Measurements from ENCODE around the gene TRAF7. TPM values are rescaled to one million over a fixed set of nuclear protein-coding genes. Genes with fewer than 3 reads are reported as not detected.
"Not testable (repeated sequence)": the region's sequence is repeated elsewhere in the genome, so short reads cannot be mapped to it uniquely, and the experiment has no call there.

TRAF7 gene
- total and polyA plus RNA-seq, 3 experiments from 2014 or later = 7.3 to 106 (median 102) TPM

DNA sequence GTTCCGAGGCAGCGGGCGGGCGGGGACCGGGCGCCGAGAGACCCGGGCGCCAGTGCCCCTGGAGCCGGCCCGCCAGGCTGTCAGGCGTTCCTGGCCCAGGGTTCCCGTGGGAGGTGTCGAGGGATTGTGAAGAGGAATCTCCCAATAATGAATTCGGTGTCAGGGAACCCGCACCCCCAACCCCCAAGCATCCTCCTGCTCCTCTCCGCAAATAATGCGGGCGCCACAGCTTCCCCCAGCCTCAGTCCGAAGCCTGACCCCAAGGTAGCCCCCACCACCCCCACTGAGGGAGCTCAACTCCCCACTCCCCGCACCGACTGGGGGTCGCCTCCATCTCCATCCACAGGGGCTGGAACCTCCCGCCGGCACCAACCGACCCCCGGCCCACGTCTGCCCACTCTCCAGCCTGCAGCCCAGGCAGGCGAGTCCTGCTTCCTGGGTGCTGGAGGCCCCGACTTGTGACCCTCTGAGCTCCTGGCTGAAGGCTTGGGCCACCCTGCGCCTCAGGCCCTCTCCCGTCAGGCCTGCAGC lies 41.5 kb downstream of the TRAF7 start:
- Mint-ChIP-seq H3K4me1 (peaks cover 0 to 13% (median 4%) of the 10 kb centered on the region in 3 donors), H3K36me3 (no peaks in the 10 kb centered on the region), H3K9me3 (no peaks in the 10 kb centered on the region), H3K4me3 (peak overlapping the region in 6 of 7 donors; percentile 34 to 65 (median 56)), H3K27me3 (peaks cover 30 to 33% of the 10 kb centered on the region in 2 donors), H3K27ac (peak overlapping the region in 1 of 8 donors; percentile 17)
- peaks cover 33% of the 10 kb centered on the region for H3K27me3 ChIP-seq (ENCODE audit: insufficient read depth, low read length, poor library complexity, severe bottlenecking)
- H3K9me3 ChIP-seq (ENCODE audit: low read length) = no peaks in the 10 kb centered on the region
- no peaks in the 10 kb centered on the region for H3K36me3 ChIP-seq (ENCODE audit: insufficient read depth, low read length)
- CTCF ChIA-PET = no interaction called here
- no peak overlapping the region for H3K27ac ChIP-seq (ENCODE audit: low read depth, low read length)
- POLR2A ChIA-PET = no interaction called here
- no peak overlapping the region for H3K4me3 ChIP-seq (ENCODE audit: low read length)
- DNase-seq = no peak
- peaks cover 9% of the 10 kb centered on the region for H3K4me1 ChIP-seq (ENCODE audit: insufficient read depth, low read length)

DNA sequence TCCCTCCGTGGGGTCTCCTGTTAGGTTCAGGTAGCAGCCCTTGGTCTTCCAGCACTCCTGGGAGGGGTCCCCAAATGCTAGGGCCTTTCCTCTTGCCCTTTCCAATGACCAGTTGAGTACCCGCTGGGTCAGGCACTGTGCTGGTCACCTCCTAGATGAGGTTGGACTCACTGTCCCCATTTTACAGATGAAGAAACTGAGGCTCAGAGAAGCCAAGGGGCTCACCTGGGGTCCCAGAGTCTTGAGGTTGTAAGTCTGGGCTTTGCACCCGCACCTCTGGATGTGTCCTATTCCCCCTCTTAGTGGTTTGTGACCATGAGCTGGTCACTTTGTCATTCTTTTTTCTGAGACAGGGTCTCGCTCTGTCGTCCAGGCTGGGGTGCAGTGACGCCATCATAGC lies 42.2 kb downstream of the TRAF7 start:
- Mint-ChIP-seq H3K9me3 (no peaks in the 10 kb centered on the region), H3K4me1 (peaks cover 0 to 13% (median 4%) of the 10 kb centered on the region in 3 donors), H3K27me3 (peaks cover 30 to 33% of the 10 kb centered on the region in 2 donors), H3K4me3 (peak overlapping the region; percentile 33 to 65 (median 47)), H3K36me3 (no peaks in the 10 kb centered on the region), H3K27ac (peak overlapping the region in 1 of 8 donors; percentile 23)
- peaks cover 33% of the 10 kb centered on the region for H3K27me3 ChIP-seq (ENCODE audit: insufficient read depth, low read length, poor library complexity, severe bottlenecking)
- no peaks in the 10 kb centered on the region for H3K36me3 ChIP-seq (ENCODE audit: insufficient read depth, low read length)
- H3K27ac ChIP-seq (ENCODE audit: low read depth, low read length) = no peak overlapping the region
- H3K4me3 ChIP-seq (ENCODE audit: low read length) = no peak overlapping the region
- ChIA-PET CTCF (no interaction called here), POLR2A (no interaction called here)
- no peak for DNase-seq
- peaks cover 9% of the 10 kb centered on the region for H3K4me1 ChIP-seq (ENCODE audit: insufficient read depth, low read length)
- H3K9me3 ChIP-seq (ENCODE audit: low read length) = no peaks in the 10 kb centered on the region

DNA sequence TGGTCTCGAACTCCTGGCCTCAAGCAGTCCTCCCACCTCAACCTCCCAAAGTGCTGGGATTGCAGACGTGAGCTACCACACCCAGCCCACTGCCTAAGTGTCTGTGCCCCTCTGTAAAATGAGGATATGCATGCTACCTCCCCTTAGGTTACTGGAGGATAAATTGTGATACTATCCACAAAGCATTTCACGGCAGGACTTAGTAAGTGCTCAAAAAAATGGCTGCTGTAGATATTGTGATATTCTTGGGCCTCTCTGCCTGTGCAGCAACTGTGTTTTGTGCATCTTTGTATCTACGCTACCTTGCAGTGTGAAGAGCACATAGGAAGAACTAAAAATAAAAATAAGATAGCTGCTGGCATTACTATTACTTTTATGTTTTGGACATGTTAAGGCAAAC lies 42.7 kb downstream of the TRAF7 start:
- peaks cover 9% of the 10 kb centered on the region for H3K4me1 ChIP-seq (ENCODE audit: insufficient read depth, low read length)
- no peak for DNase-seq
- Mint-ChIP-seq H3K4me1 (peaks cover 0 to 13% (median 4%) of the 10 kb centered on the region in 3 donors), H3K36me3 (no peaks in the 10 kb centered on the region), H3K4me3 (peak overlapping the region in 5 of 7 donors; percentile 33 to 65 (median 34)), H3K27me3 (peaks cover 30 to 33% of the 10 kb centered on the region in 2 donors), H3K9me3 (no peaks in the 10 kb centered on the region), H3K27ac (peak overlapping the region in 1 of 8 donors; percentile 23)
- ChIA-PET CTCF (interaction anchor here (1.5 kb wide), 1 partner anchor 53 kb away, joined by 3 read pairs; the partner anchor contains the start of gene ECI1), POLR2A (no interaction called here)
- no peak overlapping the region for H3K4me3 ChIP-seq (ENCODE audit: low read length)
- peaks cover 33% of the 10 kb centered on the region for H3K27me3 ChIP-seq (ENCODE audit: insufficient read depth, low read length, poor library complexity, severe bottlenecking)
- no peaks in the 10 kb centered on the region for H3K36me3 ChIP-seq (ENCODE audit: insufficient read depth, low read length)
- no peak overlapping the region for H3K27ac ChIP-seq (ENCODE audit: low read depth, low read length)
- no peaks in the 10 kb centered on the region for H3K9me3 ChIP-seq (ENCODE audit: low read length)

GRCh38 chr16:2199095-2199494 lies 43.5 kb downstream of the TRAF7 start:
- Histone ChIP-seq H3K27ac (ENCODE audit: low read depth, low read length) (no peak overlapping the region), H3K27me3 (ENCODE audit: insufficient read depth, low read length, poor library complexity, severe bottlenecking) (peaks cover 33% of the 10 kb centered on the region), H3K4me1 (ENCODE audit: insufficient read depth, low read length) (peaks cover 9% of the 10 kb centered on the region), H3K4me3 (ENCODE audit: low read length) (no peak overlapping the region), H3K9me3 (ENCODE audit: low read length) (no peaks in the 10 kb centered on the region), H3K36me3 (ENCODE audit: insufficient read depth, low read length) (no peaks in the 10 kb centered on the region)
- no peaks in the 10 kb centered on the region for H3K9me3 Mint-ChIP-seq
- H3K4me3 Mint-ChIP-seq = no peak overlapping the region
- ChIA-PET CTCF (interaction anchor here (0.6 to 1.5 kb wide), 2 partner anchors 53 to 1387 kb away, joined by 3 read pairs; partner anchors contain the start of gene ECI1), POLR2A (interaction anchor here (1.5 kb wide), 1 partner anchor 16 kb away, joined by 3 read pairs; the partner anchor contains the start of gene PGP)
- DNase-seq = no peak
- peaks cover 29 to 30% of the 10 kb centered on the region in 2 donors for H3K27me3 Mint-ChIP-seq
- H3K27ac Mint-ChIP-seq = no peak overlapping the region
- peaks cover 0 to 16% (median 6%) of the 10 kb centered on the region in 3 donors for H3K4me1 Mint-ChIP-seq
- H3K36me3 Mint-ChIP-seq = no peaks in the 10 kb centered on the region

DNA sequence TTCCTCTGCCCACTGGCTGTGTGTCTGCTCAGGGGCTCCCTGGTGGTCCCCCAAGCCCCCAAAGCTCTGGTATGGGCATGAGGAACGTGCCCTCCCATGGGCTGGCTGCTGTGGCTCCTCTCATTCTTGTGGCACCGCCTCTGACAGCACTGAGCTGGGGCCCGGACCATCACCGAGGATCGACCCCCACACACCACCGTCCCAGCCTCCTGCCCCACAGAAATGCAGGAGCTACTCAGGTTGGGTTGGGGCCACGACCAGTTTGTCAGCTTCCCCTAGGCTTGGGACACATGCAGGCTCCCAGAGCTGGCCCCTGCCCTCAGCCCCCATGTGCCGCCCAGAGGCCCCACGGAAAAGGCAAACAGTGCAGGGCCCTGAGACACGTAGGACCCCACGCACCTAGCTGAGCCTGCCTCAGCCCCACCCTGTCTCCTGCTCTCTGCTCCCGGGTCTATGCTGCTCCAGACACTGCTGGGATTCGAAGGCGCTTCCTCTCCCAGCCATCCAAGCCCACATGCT lies 44.1 kb downstream of the TRAF7 start:
- no peaks in the 10 kb centered on the region for H3K9me3 ChIP-seq (ENCODE audit: low read length)
- CTCF ChIA-PET = interaction anchor here (0.6 to 1.5 kb wide), 2 partner anchors 52 to 1387 kb away, joined by 3 read pairs; partner anchors contain the start of gene ECI1
- peaks cover 13% of the 10 kb centered on the region for H3K4me1 ChIP-seq (ENCODE audit: insufficient read depth, low read length)
- no peaks in the 10 kb centered on the region for H3K9me3 Mint-ChIP-seq
- H3K27ac Mint-ChIP-seq = no peak overlapping the region
- no peak overlapping the region for H3K4me3 ChIP-seq (ENCODE audit: low read length)
- H3K27me3 Mint-ChIP-seq = peaks cover 25 to 29% of the 10 kb centered on the region in 2 donors
- peaks cover 30% of the 10 kb centered on the region for H3K27me3 ChIP-seq (ENCODE audit: insufficient read depth, low read length, poor library complexity, severe bottlenecking)
- H3K36me3 ChIP-seq (ENCODE audit: insufficient read depth, low read length) = no peaks in the 10 kb centered on the region
- no peak overlapping the region for H3K4me3 Mint-ChIP-seq
- no peaks in the 10 kb centered on the region for H3K36me3 Mint-ChIP-seq
- H3K27ac ChIP-seq (ENCODE audit: low read depth, low read length) = no peak overlapping the region
- peaks cover 4 to 19% (median 10%) of the 10 kb centered on the region in 3 donors for H3K4me1 Mint-ChIP-seq
- no peak for DNase-seq
- POLR2A ChIA-PET = interaction anchor here (0.5 to 1.5 kb wide), 2 partner anchors 12 to 15 kb away, joined by 3 read pairs; partner anchors contain the start of gene PGP

- Mint-ChIP-seq H3K36me3 (peaks cover 0 to under 1% (median 0%) of the 10 kb centered on the region in 3 donors), H3K9me3 (no peaks in the 10 kb centered on the region), H3K27me3 (peaks cover 22 to 24% of the 10 kb centered on the region in 2 donors), H3K4me3 (peak overlapping the region in 1 of 7 donors; percentile 56), H3K27ac (no peak overlapping the region), H3K4me1 (peaks cover 5 to 14% (median 7%) of the 10 kb centered on the region in 3 donors)
- Histone ChIP-seq H3K4me3 (ENCODE audit: low read length) (no peak overlapping the region), H3K36me3 (ENCODE audit: insufficient read depth, low read length) (no peaks in the 10 kb centered on the region), H3K4me1 (ENCODE audit: insufficient read depth, low read length) (peaks cover 10% of the 10 kb centered on the region), H3K27ac (ENCODE audit: low read depth, low read length) (no peak overlapping the region), H3K27me3 (ENCODE audit: insufficient read depth, low read length, poor library complexity, severe bottlenecking) (peaks cover 23% of the 10 kb centered on the region), H3K9me3 (ENCODE audit: low read length) (no peaks in the 10 kb centered on the region)
- POLR2A ChIA-PET = interaction anchor here (0.5 to 1.5 kb wide), 2 partner anchors 13 to 14 kb away, joined by 3 read pairs; partner anchors contain the start of gene PGP
- CTCF ChIA-PET = no interaction called here
- no peak for DNase-seq
Observed at GRCh38 chr16:2200313-2200712, 44.7 kb downstream of the TRAF7 start.

GRCh38 chr16:2203119-2203688 lies 47.6 kb downstream of the TRAF7 start:
- not testable (repeated sequence) for H3K9me3 Mint-ChIP-seq; H3K36me3 ChIP-seq (ENCODE audit: insufficient read depth, low read length); H3K27ac ChIP-seq (ENCODE audit: low read depth, low read length); H3K9me3 ChIP-seq (ENCODE audit: low read length); H3K4me3 ChIP-seq (ENCODE audit: low read length); H3K27me3 ChIP-seq (ENCODE audit: insufficient read depth, low read length, poor library complexity, severe bottlenecking); DNase-seq
- peaks cover 14 to 32% (median 21%) of the 10 kb centered on the region in 3 donors for H3K4me1 Mint-ChIP-seq
- H3K36me3 Mint-ChIP-seq = peaks cover 0 to 19% (median 4%) of the 10 kb centered on the region in 3 donors
- peaks cover 10 to 11% of the 10 kb centered on the region in 2 donors for H3K27me3 Mint-ChIP-seq
- H3K27ac Mint-ChIP-seq = peak overlapping the region in 2 of 8 donors; percentile 11 to 58
- H3K4me1 ChIP-seq (ENCODE audit: insufficient read depth, low read length) = peaks cover 17% of the 10 kb centered on the region
- ChIA-PET CTCF (interaction anchor here (3.9 kb wide), 1 partner anchor 9 kb away, joined by 17 read pairs; no protein-coding TSS in a partner anchor), POLR2A (interaction anchor here (1.0 kb wide), 1 partner anchor 8 kb away, joined by 3 read pairs; no protein-coding TSS in a partner anchor)
- peak overlapping the region in 5 of 7 donors; percentile 51 to 88 (median 71) for H3K4me3 Mint-ChIP-seq
